ENCODE data around the gene RNASE4. TPM values are rescaled to one million over a fixed set of nuclear protein-coding genes. Genes with fewer than 3 reads are reported as not detected.

RNASE4 gene
- total RNA-seq, 1 experiment from 2014 or later, result 8.8 TPM

DNA sequence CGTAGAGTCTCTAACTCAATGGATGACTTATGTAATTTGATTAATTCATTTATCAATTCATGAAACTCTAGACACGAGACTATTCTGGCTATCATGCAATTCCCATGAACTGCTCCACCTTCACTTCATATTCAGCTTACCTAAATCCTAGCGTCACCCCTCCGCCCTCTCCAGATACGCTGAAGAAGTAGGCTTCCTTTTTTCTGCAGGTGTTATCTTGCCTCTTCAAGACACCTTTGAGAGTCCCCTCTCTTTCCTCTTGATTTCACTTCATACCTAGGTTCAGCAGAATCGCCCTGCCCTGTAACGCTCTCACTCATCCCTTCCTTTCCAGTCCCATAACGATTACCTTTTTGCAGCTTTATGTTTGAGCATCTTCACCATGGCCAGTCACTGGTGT is 4.0 kb upstream of the RNASE4 start:
- no peak overlapping the region for H3K4me3 Mint-ChIP-seq (ENCODE audit: unreplicated experiment)
- CTCF ChIA-PET, result interaction anchor here (0.6 to 2.3 kb wide), 7 partner anchors 11 to 338 kb away, joined by 3 to 20 read pairs (median 4); no protein-coding TSS in a partner anchor
- Histone ChIP-seq H3K27me3 (replicated peaks; ENCODE audit: control insufficient read depth, insufficient read depth, low read length) (no peaks in the 10 kb centered on the region), H3K4me1 (no peaks in the 10 kb centered on the region), H3K4me3 (ENCODE audit: low read depth, low read length) (peak overlapping the region; percentile 61), H3K36me3 (ENCODE audit: control insufficient read depth, insufficient read depth, low read length) (no peaks in the 10 kb centered on the region), H3K9me3 (no peaks in the 10 kb centered on the region)
- no peaks in the 10 kb centered on the region for H3K9me3 Mint-ChIP-seq (ENCODE audit: unreplicated experiment)
- H3K27ac Mint-ChIP-seq (ENCODE audit: unreplicated experiment), result no peak overlapping the region
- H3K36me3 Mint-ChIP-seq (ENCODE audit: insufficient read depth, unreplicated experiment), result no peaks in the 10 kb centered on the region
- intact Hi-C loops (cut with micrococcal nuclease; ENCODE audit: unreplicated experiment), result loop anchor here (5.0 kb wide), 2 partner anchors 133 to 263 kb away; no protein-coding TSS in a partner anchor
- TF ChIP-seq CTCF (IDR thresholded peaks at IDR 0.05; ENCODE audit: insufficient read depth in 1 of 2, low read depth in 1 of 2, low read length in 1 of 2, severe bottlenecking in 1 of 2, unreplicated experiment in 1 of 2), result no peak
- no peak for DNase-seq
- no TSS peak for BruUV-seq (replicated peaks)
- peaks cover 6% of the 10 kb centered on the region for H3K4me1 Mint-ChIP-seq (ENCODE audit: low read depth, unreplicated experiment)
- H3K27me3 Mint-ChIP-seq (ENCODE audit: insufficient read depth, unreplicated experiment), result no peaks in the 10 kb centered on the region
- POLR2A ChIA-PET, result interaction anchor here (1.5 to 1.8 kb wide), 2 partner anchors 67 to 219 kb away, joined by 3 to 4 read pairs; no protein-coding TSS in a partner anchor

GRCh38 chr14:20680843-20681347 is 3.5 kb upstream of the RNASE4 start:
- POLR2A ChIA-PET, result interaction anchor here (0.6 to 1.8 kb wide), 3 partner anchors 68 to 226 kb away, joined by 4 to 5 read pairs (median 4); partner anchors contain the start of gene APEX1
- H3K4me3 ChIP-seq (ENCODE audit: low read depth, low read length), result peak overlapping the region; percentile 61
- CTCF ChIA-PET, result interaction anchor here (0.6 to 2.3 kb wide), 9 partner anchors 10 to 290 kb away, joined by 3 to 20 read pairs (median 6); no protein-coding TSS in a partner anchor
- Mint-ChIP-seq H3K4me1 (ENCODE audit: low read depth, unreplicated experiment) (peaks cover 8% of the 10 kb centered on the region), H3K9me3 (ENCODE audit: unreplicated experiment) (no peaks in the 10 kb centered on the region), H3K4me3 (ENCODE audit: unreplicated experiment) (no peak overlapping the region), H3K27me3 (ENCODE audit: insufficient read depth, unreplicated experiment) (no peaks in the 10 kb centered on the region), H3K27ac (ENCODE audit: unreplicated experiment) (no peak overlapping the region), H3K36me3 (ENCODE audit: insufficient read depth, unreplicated experiment) (no peaks in the 10 kb centered on the region)
- intact Hi-C loops (cut with micrococcal nuclease; ENCODE audit: unreplicated experiment), result loop anchor here (5.0 kb wide), 2 partner anchors 134 to 264 kb away; no protein-coding TSS in a partner anchor
- H3K27me3 ChIP-seq (replicated peaks; ENCODE audit: control insufficient read depth, insufficient read depth, low read length), result no peaks in the 10 kb centered on the region
- no peaks in the 10 kb centered on the region for H3K36me3 ChIP-seq (ENCODE audit: control insufficient read depth, insufficient read depth, low read length)
- H3K4me1 ChIP-seq, result peaks cover 1% of the 10 kb centered on the region
- BruUV-seq (replicated peaks), result no TSS peak
- H3K9me3 ChIP-seq, result no peaks in the 10 kb centered on the region
- no peak for DNase-seq
- no peak for TF ChIP-seq CTCF (IDR thresholded peaks at IDR 0.05; ENCODE audit: insufficient read depth in 1 of 2, low read depth in 1 of 2, low read length in 1 of 2, severe bottlenecking in 1 of 2, unreplicated experiment in 1 of 2)

DNA sequence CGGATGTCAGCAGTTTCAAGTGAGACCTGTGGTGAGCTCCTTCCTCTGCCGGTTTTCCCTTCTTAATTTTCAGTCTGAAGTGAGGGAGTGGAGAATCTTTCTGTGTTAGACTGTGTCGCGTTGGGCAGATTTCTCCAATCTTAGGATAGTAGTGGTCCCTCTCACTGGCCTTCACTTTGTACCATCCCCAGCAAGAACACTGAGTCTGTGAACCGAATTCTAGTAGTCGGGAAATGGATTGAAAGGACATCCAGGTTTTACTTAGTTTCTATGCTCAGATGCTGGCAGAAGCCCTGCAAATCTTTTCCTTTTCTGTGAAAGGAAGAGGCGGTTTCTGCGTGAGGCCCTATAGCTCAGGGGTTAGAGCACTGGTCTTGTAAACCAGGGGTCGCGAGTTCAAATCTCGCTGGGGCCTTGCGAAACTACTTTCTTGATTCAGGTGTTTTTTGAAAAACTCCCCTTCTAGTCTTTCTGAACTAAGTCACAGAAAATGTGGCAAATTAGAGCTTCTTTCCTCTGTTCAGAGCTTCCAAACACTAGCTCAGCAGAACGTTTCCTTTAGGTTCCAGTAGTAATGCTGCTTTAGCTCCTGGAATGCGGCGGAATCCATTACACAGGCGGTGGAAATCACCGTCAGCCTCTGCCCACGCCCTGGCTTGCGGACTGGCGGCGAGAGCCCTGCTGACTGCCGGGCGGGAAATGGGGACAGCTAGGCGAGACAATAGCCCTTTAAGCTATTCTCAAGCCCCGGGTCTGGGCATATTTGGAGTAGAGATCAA is 2.8 kb upstream of the RNASE4 start:
- POLR2A ChIA-PET, result interaction anchor here (0.6 to 1.8 kb wide), 7 partner anchors 9 to 290 kb away, joined by 3 to 6 read pairs (median 4); partner anchors contain the start of genes APEX1 and PIP4P1
- peaks cover 14% of the 10 kb centered on the region for H3K4me1 Mint-ChIP-seq (ENCODE audit: low read depth, unreplicated experiment)
- Histone ChIP-seq H3K36me3 (ENCODE audit: control insufficient read depth, insufficient read depth, low read length) (no peaks in the 10 kb centered on the region), H3K4me1 (peaks cover 8% of the 10 kb centered on the region), H3K4me3 (ENCODE audit: low read depth, low read length) (peak overlapping the region; percentile 61), H3K9me3 (no peaks in the 10 kb centered on the region), H3K27me3 (replicated peaks; ENCODE audit: control insufficient read depth, insufficient read depth, low read length) (no peaks in the 10 kb centered on the region)
- H3K27me3 Mint-ChIP-seq (ENCODE audit: insufficient read depth, unreplicated experiment), result no peaks in the 10 kb centered on the region
- H3K9me3 Mint-ChIP-seq (ENCODE audit: unreplicated experiment), result no peaks in the 10 kb centered on the region
- H3K36me3 Mint-ChIP-seq (ENCODE audit: insufficient read depth, unreplicated experiment), result no peaks in the 10 kb centered on the region
- no peak for TF ChIP-seq CTCF (IDR thresholded peaks at IDR 0.05; ENCODE audit: insufficient read depth in 1 of 2, low read depth in 1 of 2, low read length in 1 of 2, severe bottlenecking in 1 of 2, unreplicated experiment in 1 of 2)
- intact Hi-C loops (cut with micrococcal nuclease; ENCODE audit: unreplicated experiment), result loop anchor here (1.0 to 5.0 kb wide), 6 partner anchors 24 to 264 kb away; partner anchors contain the start of gene PIP4P1
- DNase-seq, result peak; percentile 85 to 89
- no TSS peak for BruUV-seq (replicated peaks)
- H3K4me3 Mint-ChIP-seq (ENCODE audit: unreplicated experiment), result no peak overlapping the region
- CTCF ChIA-PET, result interaction anchor here (0.6 to 2.3 kb wide), 13 partner anchors 9 to 289 kb away, joined by 3 to 20 read pairs (median 5); partner anchors contain the start of gene APEX1
- H3K27ac Mint-ChIP-seq (ENCODE audit: unreplicated experiment), result no peak overlapping the region

Measured in Caco-2 (cell line).